ENCODE results near the gene FOXL1. TPM values are rescaled to one million over a fixed set of nuclear protein-coding genes. Genes with fewer than 3 reads are reported as not detected.

Gene FOXL1
- total RNA-seq, 4 donors from 2014 or later = 0.45 to 1.9 (median 1.1) TPM

GRCh38 chr16:86553356-86553755 lies 25.0 kb upstream of the FOXL1 start:
- no peak for DNase-seq
- TF ChIP-seq CTCF (IDR thresholded peaks at IDR 0.05) = no peak
- TF ChIP-seq POLR2A (IDR thresholded peaks at IDR 0.05) = no peak
- Histone ChIP-seq H3K4me3 (replicated peaks in 1 of 3) (no peak overlapping the region), H3K9me3 (no peaks in the 10 kb centered on the region), H3K36me3 (peaks cover 0 to 3% of the 10 kb centered on the region in 2 donors), H3K4me1 (peaks cover 0 to 14% of the 10 kb centered on the region in 2 donors), H3K27ac (no peak overlapping the region), H3K27me3 (no peaks in the 10 kb centered on the region)
- intact Hi-C loops (cut with DNase I) = no loop called here
- 92 to 95% methylated on average over 6 to 10 of the region's 22 CpGs for WGBS, 2 donors

GRCh38 chr16:86554599-86554916 lies 23.8 kb upstream of the FOXL1 start:
- intact Hi-C loops (cut with DNase I) = no loop called here
- H3K36me3 ChIP-seq = peaks cover 0 to 2% of the 10 kb centered on the region in 2 donors
- H3K4me3 ChIP-seq (replicated peaks in 1 of 3) = peak overlapping the region; percentile 55 to 99 (median 67)
- H3K4me1 ChIP-seq = peaks cover 0 to 14% of the 10 kb centered on the region in 2 donors
- DNase-seq = no peak
- no peaks in the 10 kb centered on the region for H3K27me3 ChIP-seq
- peak overlapping the region; percentile 69 to 87 (median 85) for H3K27ac ChIP-seq
- no peaks in the 10 kb centered on the region for H3K9me3 ChIP-seq
- no peak for TF ChIP-seq POLR2A (IDR thresholded peaks at IDR 0.05)
- TF ChIP-seq CTCF (IDR thresholded peaks at IDR 0.05) = no peak
- 4 to 8% methylated on average over 10 of the region's 10 CpGs for WGBS, 2 donors

- WGBS, 2 donors = 3 to 7% methylated on average over 46 to 63 of the region's 70 CpGs
- intact Hi-C loops (cut with DNase I) = no loop called here
- TF ChIP-seq CTCF (IDR thresholded peaks at IDR 0.05) (no peak), POLR2A (IDR thresholded peaks at IDR 0.05) (peak in 1 of 2 donors; percentile 67)
- peak; percentile 87 to 93 for DNase-seq
- Histone ChIP-seq H3K9me3 (no peaks in the 10 kb centered on the region), H3K27ac (peak within 1 kb of the TSS; percentile 69 to 87 (median 85)), H3K4me3 (replicated peaks in 1 of 3) (peak within 1 kb of the TSS; percentile 55 to 99 (median 67)), H3K36me3 (no peaks in the 10 kb centered on the region), H3K4me1 (peaks cover 0 to 14% of the 10 kb centered on the region in 2 donors), H3K27me3 (no peaks in the 10 kb centered on the region)
Measured at GRCh38 chr16:86554917-86555703, 23.2 kb upstream of the FOXL1 start, which contains the start of gene MTHFSD. Gene MTHFSD, minus strand, starts transcription at chr16:86555235. Its CDS starts 51 bp downstream, at chr16:86555184.

GRCh38 chr16:86555704-86556075 lies 22.7 kb upstream of the FOXL1 start:
- Histone ChIP-seq H3K36me3 (no peaks in the 10 kb centered on the region), H3K27me3 (no peaks in the 10 kb centered on the region), H3K27ac (peak overlapping the region in 2 of 3 donors; percentile 69 to 85), H3K4me1 (peaks cover 0 to 14% of the 10 kb centered on the region in 2 donors), H3K9me3 (no peaks in the 10 kb centered on the region), H3K4me3 (replicated peaks in 1 of 3) (peak overlapping the region; percentile 55 to 99 (median 67))
- no peak for TF ChIP-seq CTCF (IDR thresholded peaks at IDR 0.05)
- no peak for DNase-seq
- WGBS, 2 donors = 34 to 44% methylated on average over 17 of the region's 17 CpGs
- intact Hi-C loops (cut with DNase I) = no loop called here

- no peak for TF ChIP-seq POLR2A (IDR thresholded peaks at IDR 0.05)
- TF ChIP-seq CTCF (IDR thresholded peaks at IDR 0.05) = no peak
- Histone ChIP-seq H3K9me3 (no peaks in the 10 kb centered on the region), H3K4me3 (replicated peaks in 1 of 3) (no peak overlapping the region), H3K4me1 (peaks cover 0 to 14% of the 10 kb centered on the region in 2 donors), H3K27ac (no peak overlapping the region), H3K36me3 (no peaks in the 10 kb centered on the region), H3K27me3 (no peaks in the 10 kb centered on the region)
- WGBS, 2 donors = 62 to 71% methylated on average over 5 of the region's 5 CpGs
- intact Hi-C loops (cut with DNase I) = no loop called here
- DNase-seq = no peak
Measured at GRCh38 chr16:86556576-86556975, 21.8 kb upstream of the FOXL1 start.
